PC-3 (cell line): ENCODE data around the gene PPP6R2.

Experiments used
- CTCF ChIP-seq: fragments of 300-600 bp; sonication (generic); conservative IDR thresholded peaks from 2 replicates; pipeline ENCODE4 v1.5.1; 2017; ENCODE audit warnings: antibody characterized with exemption, low read depth, mild to moderate bottlenecking, low read length
- EZH2 ChIP-seq: fragments of 300-600 bp; sonication (generic); IDR thresholded peaks from one replicate; pipeline ENCODE4 v1.6.1; 2017; ENCODE audit warnings: antibody characterized with exemption, mild to moderate bottlenecking, low read length; ENCODE audit not compliant: unreplicated experiment
- EZH2phosphoT487 ChIP-seq: fragments of 300-600 bp; sonication (generic); IDR thresholded peaks from 2 replicates; pipeline ENCODE4 v1.6.1; 2018; ENCODE audit warnings: mild to moderate bottlenecking, antibody characterized with exemption, low read length, borderline replicate concordance

DNA sequence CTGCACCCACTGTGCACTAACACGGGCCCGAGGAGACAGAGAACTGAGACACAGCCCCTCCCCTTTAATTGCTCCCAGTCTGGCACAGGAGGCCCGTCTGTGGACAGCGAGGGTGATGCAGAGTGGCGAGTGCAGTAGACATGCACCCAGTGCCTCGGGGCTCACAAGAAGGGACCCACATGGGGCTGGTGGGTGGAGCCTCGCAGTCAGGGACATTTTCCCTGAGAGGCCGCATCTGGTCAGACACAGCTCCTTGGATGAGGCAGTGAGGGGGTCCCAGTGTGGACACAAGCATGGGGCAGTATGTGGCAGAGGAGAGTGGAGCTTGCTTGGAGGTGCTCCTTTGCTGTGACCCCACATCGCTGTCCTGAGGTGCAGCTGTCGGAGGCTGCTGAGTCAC is 76.9 kb downstream of the PPP6R2 start:
- TF ChIP-seq CTCF (no peak), EZH2 (no peak), EZH2phosphoT487 (no peak)
